ENCODE data around the gene GABBR2.
A peak's percentile ranks its signal among the peaks of the same experiment; 100 is the strongest.

The GABBR2 gene

GRCh38 chr9:98726735-98727134 lies 18.0 kb upstream of the GABBR2 start:
- no peak for DNase-seq
- in situ Hi-C loops (cut with HindIII; ENCODE audit: low pct_ligation_motif_present, low pct_unique_long_range_greater_than_20kb, low sequenced_read_pairs), result no loop called here

- in situ Hi-C loops (cut with HindIII; ENCODE audit: low pct_ligation_motif_present, low pct_unique_long_range_greater_than_20kb, low sequenced_read_pairs), result no loop called here
- no peak for DNase-seq
Measured at GRCh38 chr9:98724810-98725530, 16.2 kb upstream of the GABBR2 start.

DNA sequence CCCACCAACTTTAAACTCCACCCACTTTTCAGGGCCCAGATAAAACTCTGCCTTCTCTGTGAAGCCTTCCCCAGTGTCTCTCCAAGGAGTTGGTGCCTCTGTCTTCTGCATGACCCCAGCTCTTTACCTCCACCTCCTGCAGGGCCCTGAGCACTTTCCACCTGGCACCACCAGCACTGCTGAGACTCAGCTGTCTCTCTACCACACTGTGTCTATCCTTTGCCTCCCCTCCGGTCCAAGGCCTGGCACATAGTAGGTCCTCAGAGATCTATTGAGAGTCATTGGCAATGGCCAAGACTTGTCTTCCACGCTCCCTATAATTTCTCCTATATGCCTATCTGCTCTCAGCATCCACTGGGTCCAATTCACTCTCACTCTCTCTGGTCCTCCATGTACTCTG lies 12.9 kb upstream of the GABBR2 start:
- in situ Hi-C loops (cut with HindIII; ENCODE audit: low pct_ligation_motif_present, low pct_unique_long_range_greater_than_20kb, low sequenced_read_pairs), result no loop called here
- DNase-seq, result no peak

DNA sequence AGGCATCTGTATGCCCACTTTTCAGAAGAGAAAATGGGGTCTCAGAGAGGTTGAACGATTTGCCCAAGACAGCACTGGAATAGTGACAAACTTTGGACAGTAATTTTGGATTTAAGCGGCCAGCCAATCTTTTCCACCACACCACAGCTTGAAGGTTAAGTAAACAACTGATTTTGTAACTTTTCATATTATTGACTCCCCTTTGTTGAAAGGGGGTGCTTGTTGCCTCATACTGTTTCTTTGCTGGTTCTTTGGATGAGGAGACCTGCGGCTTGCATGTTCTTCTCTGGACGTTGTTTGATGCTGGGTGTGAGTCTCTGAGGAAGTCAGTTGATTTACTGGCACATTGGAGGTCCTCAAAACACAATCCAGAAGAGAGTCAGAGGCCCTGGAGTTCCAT lies 11.7 kb upstream of the GABBR2 start:
- no peak for DNase-seq
- in situ Hi-C loops (cut with HindIII; ENCODE audit: low pct_ligation_motif_present, low pct_unique_long_range_greater_than_20kb, low sequenced_read_pairs), result no loop called here

GRCh38 chr9:98719055-98719454 lies 10.3 kb upstream of the GABBR2 start:
- in situ Hi-C loops (cut with HindIII; ENCODE audit: low pct_ligation_motif_present, low pct_unique_long_range_greater_than_20kb, low sequenced_read_pairs), result no loop called here
- DNase-seq, result no peak

DNA sequence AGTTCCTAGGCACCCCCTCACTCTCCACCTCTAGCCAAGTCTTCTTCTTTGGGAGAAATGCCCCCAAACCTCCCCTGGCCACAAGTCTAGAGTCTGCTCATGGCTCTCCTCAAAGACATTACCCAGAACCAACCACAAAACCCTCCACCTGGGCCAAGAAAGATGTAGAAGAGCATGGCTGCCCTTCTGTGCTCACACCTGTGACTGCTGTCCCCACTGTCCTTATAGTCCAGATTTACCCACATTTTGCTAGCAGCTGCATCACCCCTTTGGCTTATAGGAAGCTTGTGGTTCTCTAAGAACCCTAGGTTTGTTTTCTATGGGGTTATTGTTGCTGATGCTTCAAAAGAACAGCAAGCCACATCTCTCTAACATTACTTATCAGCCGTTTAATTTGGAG lies 6.1 kb upstream of the GABBR2 start:
- in situ Hi-C loops (cut with HindIII; ENCODE audit: low pct_ligation_motif_present, low pct_unique_long_range_greater_than_20kb, low sequenced_read_pairs), result no loop called here
- DNase-seq, result no peak

DNA sequence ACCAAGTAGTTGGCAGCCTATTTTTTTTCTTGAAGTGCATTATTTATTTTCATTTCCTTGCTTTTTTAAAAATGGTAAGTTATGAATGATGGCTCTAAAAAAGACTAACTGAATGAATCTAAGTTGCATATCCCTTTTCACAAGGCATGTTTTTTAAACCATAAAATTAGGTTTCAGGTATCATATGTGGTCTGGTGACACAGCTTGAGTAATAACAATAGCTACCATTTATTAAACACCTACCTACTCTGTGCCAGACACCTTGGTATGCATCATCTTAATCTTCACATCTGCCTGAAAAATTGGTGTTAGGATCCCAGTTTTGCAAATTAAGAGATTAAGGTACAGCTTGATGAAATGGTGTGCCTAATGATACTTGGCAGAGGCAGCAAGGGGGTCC lies 4.3 kb upstream of the GABBR2 start:
- DNase-seq, result no peak
- in situ Hi-C loops (cut with HindIII; ENCODE audit: low pct_ligation_motif_present, low pct_unique_long_range_greater_than_20kb, low sequenced_read_pairs), result no loop called here

DNA sequence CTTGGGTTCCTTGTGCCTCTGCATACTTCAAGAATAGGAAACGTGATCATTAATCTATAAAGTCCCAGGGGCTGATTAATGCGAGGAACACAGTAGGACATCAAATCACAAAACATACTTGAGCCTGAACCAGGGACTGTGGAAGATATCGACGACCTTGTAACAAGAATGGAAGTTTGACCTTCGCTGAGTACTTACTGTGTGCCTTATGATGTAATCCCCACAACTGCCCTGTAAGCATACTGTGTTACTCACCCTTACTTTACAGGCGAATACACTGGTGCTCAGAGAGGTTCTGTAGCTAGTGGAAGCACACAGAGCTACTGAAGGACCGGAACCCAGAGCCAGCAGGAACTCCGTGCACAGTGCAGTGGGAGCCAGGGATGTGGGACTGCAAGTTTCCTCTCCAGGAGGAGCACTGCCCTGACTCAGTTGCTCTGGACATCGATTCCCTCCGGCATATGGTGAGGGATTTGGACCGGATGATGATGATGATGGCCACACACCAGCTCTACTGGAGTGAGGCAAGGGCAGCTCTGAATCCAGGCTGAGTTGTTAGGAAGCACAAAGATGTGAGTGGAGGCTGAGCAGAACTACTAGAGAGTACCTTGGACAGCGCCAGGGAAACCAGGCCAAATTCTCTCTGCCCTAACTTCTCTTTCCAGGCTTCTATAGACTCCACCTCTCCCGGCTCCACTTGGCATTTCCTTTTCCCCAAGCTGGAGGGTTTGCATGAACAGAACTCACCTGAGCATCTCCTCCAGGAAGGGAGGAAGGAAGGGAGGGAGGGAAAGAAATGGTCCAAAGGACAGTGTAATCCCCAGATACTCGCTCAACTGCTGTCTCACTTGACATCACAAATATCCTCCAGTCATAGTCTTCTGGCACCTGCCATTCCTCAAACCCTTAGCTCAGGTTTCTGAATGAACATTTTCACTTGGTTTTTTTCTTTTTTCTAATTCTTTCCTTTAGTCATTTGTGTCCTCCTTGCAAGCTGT lies 1.5 kb upstream of the GABBR2 start:
- in situ Hi-C loops (cut with HindIII; ENCODE audit: low pct_ligation_motif_present, low pct_unique_long_range_greater_than_20kb, low sequenced_read_pairs), result no loop called here
- peak; percentile 43 for DNase-seq

GRCh38 chr9:98708103-98708932 lies 417 bp downstream of the GABBR2 start:
- no peak for DNase-seq

GRCh38 chr9:98707166-98708102 lies 1.3 kb downstream of the GABBR2 start:
- in situ Hi-C loops (cut with HindIII; ENCODE audit: low pct_ligation_motif_present, low pct_unique_long_range_greater_than_20kb, low sequenced_read_pairs), result no loop called here
- DNase-seq, result peak; percentile 72

More at GRCh38 chr9:98708103-98708932, 417 bp downstream of the GABBR2 start:
- in situ Hi-C loops (cut with HindIII; ENCODE audit: low pct_ligation_motif_present, low pct_unique_long_range_greater_than_20kb, low sequenced_read_pairs), result no loop called here

DNA sequence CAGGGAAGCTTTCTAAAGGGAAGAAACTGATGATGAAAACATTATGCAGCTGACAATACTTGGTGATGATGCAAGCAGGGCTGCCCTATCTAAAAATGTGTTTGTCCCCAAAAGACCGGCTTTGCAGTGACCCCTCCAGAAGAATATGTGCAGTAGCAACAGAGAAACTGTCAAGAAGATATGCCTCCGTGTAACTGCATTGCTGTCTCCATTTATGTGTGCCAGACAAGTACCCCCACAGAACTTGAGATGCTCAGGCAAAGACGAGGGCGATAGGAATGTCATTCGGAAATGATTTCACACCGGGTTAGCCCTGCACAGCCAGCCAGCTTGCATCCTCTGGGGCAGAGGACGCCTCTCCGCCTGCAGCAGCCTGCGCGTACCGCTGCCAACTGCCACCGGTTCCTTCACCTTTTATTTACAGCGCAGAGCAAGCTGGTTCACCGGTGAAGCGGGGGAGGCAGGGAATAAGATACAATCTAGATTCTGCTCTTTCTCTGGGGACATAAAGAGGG lies 2.0 kb downstream of the GABBR2 start:
- no peak for DNase-seq
- in situ Hi-C loops (cut with HindIII; ENCODE audit: low pct_ligation_motif_present, low pct_unique_long_range_greater_than_20kb, low sequenced_read_pairs), result no loop called here

DNA sequence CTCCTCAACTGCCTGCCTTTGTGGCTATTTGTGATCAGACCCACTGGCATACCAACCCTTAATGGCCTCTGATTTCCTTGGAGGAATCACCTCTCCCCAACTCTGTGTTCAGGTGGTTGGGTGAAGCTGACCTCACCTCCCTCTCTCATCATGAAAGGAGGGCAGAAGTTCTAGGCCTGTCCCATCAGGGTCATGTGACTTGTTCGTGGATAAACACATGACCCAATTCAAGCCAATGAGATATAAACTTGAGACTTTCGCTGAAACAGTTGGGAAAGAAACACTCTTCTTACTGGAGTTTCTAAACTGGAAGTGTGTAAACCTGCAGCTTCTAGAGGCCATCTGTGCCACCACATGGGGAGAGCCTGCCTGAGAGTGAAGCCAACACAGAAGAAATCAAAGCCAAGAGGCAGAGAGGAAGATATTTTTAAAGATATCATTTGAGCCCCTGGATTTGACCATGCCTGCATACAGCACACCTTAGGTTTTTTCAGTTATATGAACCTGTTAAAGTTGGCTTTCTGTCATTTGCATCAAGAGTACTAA lies 5.8 kb downstream of the GABBR2 start:
- no peak for DNase-seq
- in situ Hi-C loops (cut with HindIII; ENCODE audit: low pct_ligation_motif_present, low pct_unique_long_range_greater_than_20kb, low sequenced_read_pairs), result no loop called here

DNA sequence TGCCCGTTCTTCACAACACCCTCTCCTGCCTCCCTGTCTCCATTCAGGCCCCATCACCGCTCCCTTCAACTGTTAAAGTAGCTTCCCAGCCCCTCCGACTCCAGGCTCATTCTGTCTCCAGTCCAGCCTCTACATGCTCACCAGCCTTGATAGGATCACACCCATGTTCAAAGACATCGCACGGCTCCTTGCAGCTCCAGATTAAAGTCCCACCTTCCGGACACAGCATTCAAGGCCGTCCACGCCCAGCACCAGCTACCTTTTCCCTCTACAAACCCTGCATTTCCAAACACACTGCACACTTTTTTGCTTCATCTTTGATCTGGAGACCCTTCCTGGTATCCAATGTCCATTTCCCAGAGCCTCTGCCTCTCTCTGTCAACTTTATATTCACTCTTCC lies 6.4 kb downstream of the GABBR2 start:
- in situ Hi-C loops (cut with HindIII; ENCODE audit: low pct_ligation_motif_present, low pct_unique_long_range_greater_than_20kb, low sequenced_read_pairs), result no loop called here
- no peak for DNase-seq

DNA sequence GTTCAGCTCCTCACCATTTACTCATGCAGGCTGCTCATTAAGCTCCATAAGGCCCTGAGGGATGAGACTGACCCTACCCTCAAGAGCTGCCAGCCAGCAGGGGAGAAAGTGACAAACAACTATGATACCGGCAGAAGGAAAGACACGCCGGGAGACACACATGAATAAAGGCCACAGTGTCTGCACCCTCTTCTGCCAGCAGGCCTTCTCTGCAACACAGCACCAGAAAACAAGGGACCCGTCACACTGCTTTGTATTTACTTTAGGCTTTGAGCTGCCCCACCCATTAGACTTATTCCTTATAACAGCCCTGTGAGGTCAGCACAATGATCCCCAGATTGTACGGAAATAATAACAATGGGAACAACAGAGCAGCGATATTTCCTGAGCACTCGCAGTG lies 7.2 kb downstream of the GABBR2 start:
- DNase-seq, result no peak
- in situ Hi-C loops (cut with HindIII; ENCODE audit: low pct_ligation_motif_present, low pct_unique_long_range_greater_than_20kb, low sequenced_read_pairs), result no loop called here

DNA sequence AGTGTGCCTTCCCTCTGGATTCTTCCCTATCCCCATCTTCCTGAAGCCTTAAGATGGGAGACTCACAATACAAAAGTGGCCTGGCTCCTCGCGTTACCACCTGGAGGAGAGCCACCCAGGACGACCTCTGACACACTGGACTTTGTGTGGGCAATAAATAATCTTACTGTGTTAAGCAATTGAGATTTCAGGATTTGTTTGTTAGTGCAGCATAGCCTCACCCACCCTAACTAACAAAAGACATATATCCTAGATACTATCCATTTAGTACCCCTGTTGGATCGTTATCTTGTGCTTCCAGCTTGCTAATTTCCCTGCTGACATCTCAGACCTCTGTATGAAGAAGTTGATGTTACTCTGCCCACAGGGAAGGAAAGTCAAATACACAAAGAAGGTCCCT lies 7.9 kb downstream of the GABBR2 start:
- no peak for DNase-seq
- in situ Hi-C loops (cut with HindIII; ENCODE audit: low pct_ligation_motif_present, low pct_unique_long_range_greater_than_20kb, low sequenced_read_pairs), result no loop called here

DNA sequence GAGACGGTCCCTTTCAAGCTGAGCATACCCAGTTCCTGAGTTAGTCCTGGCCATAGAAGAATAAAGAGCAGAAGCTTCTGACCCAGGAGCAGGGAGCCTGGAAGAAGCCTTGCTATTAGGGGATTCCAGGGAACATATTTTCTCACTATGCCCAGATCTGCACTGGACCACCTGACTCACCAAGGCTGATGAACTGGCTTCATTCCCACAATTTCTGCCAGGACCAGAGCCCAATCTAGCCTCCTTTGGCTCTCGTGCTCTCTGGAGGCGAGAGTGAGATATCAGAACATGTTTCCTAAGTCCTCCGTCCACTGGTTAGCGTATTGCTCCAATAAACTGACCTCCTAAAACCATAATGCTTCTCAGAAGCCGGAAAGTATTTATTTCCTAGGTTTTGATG lies 9.9 kb downstream of the GABBR2 start:
- in situ Hi-C loops (cut with HindIII; ENCODE audit: low pct_ligation_motif_present, low pct_unique_long_range_greater_than_20kb, low sequenced_read_pairs), result no loop called here

DNA sequence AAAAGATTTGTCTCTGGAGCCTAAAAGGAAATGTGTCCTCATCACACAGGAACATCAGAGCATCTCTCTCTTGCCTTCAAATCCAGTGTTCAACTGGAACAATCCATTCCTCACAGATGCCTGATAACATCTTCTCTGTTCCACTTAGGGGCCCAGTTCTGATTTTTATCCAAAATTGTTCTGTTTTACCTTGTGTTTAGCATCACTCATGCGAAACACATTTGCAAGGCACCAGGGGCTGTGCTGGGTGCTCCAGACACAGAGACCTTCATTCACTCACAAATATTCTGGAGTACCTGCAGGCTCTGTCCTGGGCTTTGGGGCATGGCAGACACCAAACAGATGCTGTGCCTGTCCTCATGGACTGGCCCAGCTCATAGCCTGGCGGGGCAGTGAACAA lies 13.8 kb downstream of the GABBR2 start:
- in situ Hi-C loops (cut with HindIII; ENCODE audit: low pct_ligation_motif_present, low pct_unique_long_range_greater_than_20kb, low sequenced_read_pairs), result no loop called here
- DNase-seq, result no peak

More for the DNA sequence above, 9.9 kb downstream of the GABBR2 start:
- DNase-seq, result no peak
